DND-41 (cell line): ENCODE data around the gene SNX2.

Source experiments
- EZH2 ChIP-seq: IDR thresholded peaks from 3 replicates; pipeline ENCODE4 v1.6.1; 2012; ENCODE audit warnings: borderline replicate concordance, low read depth, mild to moderate bottlenecking, moderate library complexity, low read length, inconsistent platforms; ENCODE audit not compliant: severe bottlenecking
- TF ChIP-seq, protein P1 (sequence below): IDR thresholded peaks from 2 replicates; pipeline ENCODE4 v1.5.1; 2012; ENCODE audit warnings: borderline replicate concordance, low read length, moderate library complexity, mild to moderate bottlenecking; ENCODE audit not compliant: poor library complexity, severe bottlenecking; ENCODE audit errors: extremely low read depth

DNA sequence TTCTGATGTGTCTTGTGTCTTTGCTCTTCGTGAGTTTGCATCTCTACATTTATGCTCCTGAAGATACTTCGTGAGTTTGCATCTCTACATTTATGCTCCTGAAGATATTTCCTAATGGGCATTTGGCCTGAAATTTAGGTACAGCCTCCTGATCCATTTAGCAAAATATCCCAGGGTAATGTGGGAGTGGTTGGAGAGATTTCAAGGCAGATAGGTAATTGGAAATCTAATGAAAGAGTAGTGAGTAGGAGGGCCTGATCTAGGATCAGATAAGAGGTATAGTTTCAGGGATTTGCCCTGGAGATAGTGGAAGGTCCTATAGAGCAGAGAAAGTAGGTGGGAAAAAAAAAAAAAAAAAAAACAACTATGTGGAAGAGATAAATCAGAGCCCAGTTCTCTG is 14.6 kb upstream of the SNX2 start:
- TF ChIP-seq, protein P1, sequence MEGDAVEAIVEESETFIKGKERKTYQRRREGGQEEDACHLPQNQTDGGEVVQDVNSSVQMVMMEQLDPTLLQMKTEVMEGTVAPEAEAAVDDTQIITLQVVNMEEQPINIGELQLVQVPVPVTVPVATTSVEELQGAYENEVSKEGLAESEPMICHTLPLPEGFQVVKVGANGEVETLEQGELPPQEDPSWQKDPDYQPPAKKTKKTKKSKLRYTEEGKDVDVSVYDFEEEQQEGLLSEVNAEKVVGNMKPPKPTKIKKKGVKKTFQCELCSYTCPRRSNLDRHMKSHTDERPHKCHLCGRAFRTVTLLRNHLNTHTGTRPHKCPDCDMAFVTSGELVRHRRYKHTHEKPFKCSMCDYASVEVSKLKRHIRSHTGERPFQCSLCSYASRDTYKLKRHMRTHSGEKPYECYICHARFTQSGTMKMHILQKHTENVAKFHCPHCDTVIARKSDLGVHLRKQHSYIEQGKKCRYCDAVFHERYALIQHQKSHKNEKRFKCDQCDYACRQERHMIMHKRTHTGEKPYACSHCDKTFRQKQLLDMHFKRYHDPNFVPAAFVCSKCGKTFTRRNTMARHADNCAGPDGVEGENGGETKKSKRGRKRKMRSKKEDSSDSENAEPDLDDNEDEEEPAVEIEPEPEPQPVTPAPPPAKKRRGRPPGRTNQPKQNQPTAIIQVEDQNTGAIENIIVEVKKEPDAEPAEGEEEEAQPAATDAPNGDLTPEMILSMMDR = no peak
- TF ChIP-seq EZH2 = no peak
